Activated CD8-positive, alpha-beta T cell treated with anti-CD3 and anti-CD28 coated beads for 36 hours (primary cell): ENCODE data around the gene NMNAT2. TPM values are rescaled to one million over a fixed set of nuclear protein-coding genes. Genes with fewer than 3 reads are reported as not detected.

Source experiments
- ATAC-seq: fragments of 200-7000 bp; cut with Tn5 transposase; one replicate; pipeline ENCODE4 v1.10.0; 2021; ENCODE audit warnings: mild to moderate bottlenecking, moderate library complexity
- CTCF ChIA-PET: fragments of 350-600 bp; sonication (Branson Sonifier 250); formaldehyde crosslinking; loops from one replicate; lab custom pipeline; 2021; ENCODE audit warnings: antibody characterized with exemption; lab: Charles Lee
- POLR2A ChIA-PET: fragments of 350-600 bp; sonication (Branson Sonifier 250); formaldehyde crosslinking; loops from one replicate; lab custom pipeline; 2021; ENCODE audit warnings: antibody characterized with exemption; lab: Charles Lee
- DNase-seq: peaks from one replicate; pipeline ENCODE4 v3.0.0-alpha.2; 2020
- H3K27ac Mint-ChIP-seq: one replicate; pipeline ENCODE4 v1.8.0; 2021; ENCODE audit warnings: mild to moderate bottlenecking, mixed read lengths
- H3K27me3 Mint-ChIP-seq: one replicate; pipeline ENCODE4 v1.8.0; 2021; ENCODE audit warnings: mixed read lengths
- H3K36me3 Mint-ChIP-seq: one replicate; pipeline ENCODE4 v1.8.0; 2021; ENCODE audit warnings: low read depth, mixed read lengths
- H3K4me1 Mint-ChIP-seq: one replicate; pipeline ENCODE4 v1.8.0; 2021; ENCODE audit warnings: low read depth, mixed read lengths
- H3K4me3 Mint-ChIP-seq: one replicate; pipeline ENCODE4 v1.8.0; 2021; ENCODE audit warnings: mild to moderate bottlenecking, moderate library complexity, mixed read lengths
- H3K9me3 Mint-ChIP-seq: one replicate; pipeline ENCODE4 v1.8.0; 2021; ENCODE audit warnings: mixed read lengths
- intact Hi-C: fragments of 100-400 bp; cut with micrococcal nuclease; formaldehyde crosslinking; loops from one replicate; pipeline ENCODE4 v1.10.0; 2022
- total RNA-seq, 2 experiments: library from RNA; stranded (reverse); gene quantifications; one replicate each; pipeline ENCODE4 v1.2.3, GENCODE V29; 2021
- TF ChIP-seq, protein P1 (sequence below): fragments of 200-600 bp; IDR thresholded peaks from one replicate; pipeline ENCODE4 v1.8.0; 2022; ENCODE audit warnings: antibody characterized with exemption, mild to moderate bottlenecking

The NMNAT2 gene
- total RNA-seq, 2 experiments from 2014 or later, result not detected

DNA sequence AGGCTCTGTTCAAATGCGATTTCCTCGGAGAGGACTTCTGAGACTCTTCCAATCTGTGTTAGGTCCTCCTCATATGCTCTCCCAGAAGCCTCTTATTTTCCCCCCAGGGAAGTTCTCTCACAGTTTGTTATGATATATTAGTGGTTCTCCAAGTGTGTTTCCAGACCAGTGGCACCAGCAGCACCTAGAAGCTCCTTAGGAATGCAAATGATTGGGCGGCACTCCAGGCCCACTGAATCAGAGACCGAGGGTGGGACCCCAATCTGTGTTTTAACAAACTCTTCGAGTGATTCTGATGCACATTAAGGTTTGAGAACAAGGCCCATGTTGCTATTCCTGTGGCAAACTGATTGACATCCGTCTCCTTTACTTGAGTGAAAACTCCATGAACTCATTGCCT, 63.0 kb downstream of the NMNAT2 start:
- CTCF ChIA-PET, result no interaction called here
- POLR2A ChIA-PET, result no interaction called here
- Mint-ChIP-seq H3K4me3 (no peak overlapping the region), H3K4me1 (no peaks in the 10 kb centered on the region), H3K9me3 (no peaks in the 10 kb centered on the region), H3K27me3 (peaks cover 12% of the 10 kb centered on the region), H3K27ac (no peak overlapping the region), H3K36me3 (no peaks in the 10 kb centered on the region)
- DNase-seq, result no peak
- no peak for ATAC-seq
- TF ChIP-seq, protein P1, sequence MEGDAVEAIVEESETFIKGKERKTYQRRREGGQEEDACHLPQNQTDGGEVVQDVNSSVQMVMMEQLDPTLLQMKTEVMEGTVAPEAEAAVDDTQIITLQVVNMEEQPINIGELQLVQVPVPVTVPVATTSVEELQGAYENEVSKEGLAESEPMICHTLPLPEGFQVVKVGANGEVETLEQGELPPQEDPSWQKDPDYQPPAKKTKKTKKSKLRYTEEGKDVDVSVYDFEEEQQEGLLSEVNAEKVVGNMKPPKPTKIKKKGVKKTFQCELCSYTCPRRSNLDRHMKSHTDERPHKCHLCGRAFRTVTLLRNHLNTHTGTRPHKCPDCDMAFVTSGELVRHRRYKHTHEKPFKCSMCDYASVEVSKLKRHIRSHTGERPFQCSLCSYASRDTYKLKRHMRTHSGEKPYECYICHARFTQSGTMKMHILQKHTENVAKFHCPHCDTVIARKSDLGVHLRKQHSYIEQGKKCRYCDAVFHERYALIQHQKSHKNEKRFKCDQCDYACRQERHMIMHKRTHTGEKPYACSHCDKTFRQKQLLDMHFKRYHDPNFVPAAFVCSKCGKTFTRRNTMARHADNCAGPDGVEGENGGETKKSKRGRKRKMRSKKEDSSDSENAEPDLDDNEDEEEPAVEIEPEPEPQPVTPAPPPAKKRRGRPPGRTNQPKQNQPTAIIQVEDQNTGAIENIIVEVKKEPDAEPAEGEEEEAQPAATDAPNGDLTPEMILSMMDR, result no peak
- intact Hi-C loops, result no loop called here

DNA sequence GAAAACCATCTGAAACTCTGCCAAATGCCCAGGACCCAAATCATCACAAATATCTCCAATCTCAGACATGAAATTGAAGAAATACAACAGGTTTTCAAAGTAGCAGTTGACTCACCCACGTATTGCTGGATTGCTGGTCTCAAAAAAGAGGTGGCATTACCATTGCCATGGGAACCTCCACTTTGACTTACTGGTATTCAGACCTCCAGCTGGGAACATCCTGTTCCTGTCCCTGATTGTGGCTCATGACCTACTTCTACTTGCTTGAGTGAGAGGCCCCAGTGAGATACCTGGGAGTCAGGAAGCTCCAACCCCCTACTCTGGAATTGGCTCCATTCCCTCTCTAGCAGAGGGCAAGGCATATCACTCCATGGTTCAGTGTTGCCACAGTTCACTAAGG, 64.6 kb downstream of the NMNAT2 start:
- Mint-ChIP-seq H3K27me3 (peaks cover 9% of the 10 kb centered on the region), H3K4me3 (no peak overlapping the region), H3K36me3 (no peaks in the 10 kb centered on the region), H3K4me1 (no peaks in the 10 kb centered on the region), H3K9me3 (no peaks in the 10 kb centered on the region), H3K27ac (no peak overlapping the region)
- ChIA-PET POLR2A (no interaction called here), CTCF (no interaction called here)
- intact Hi-C loops, result no loop called here
- ATAC-seq, result no peak
- TF ChIP-seq, protein P1, result no peak
- DNase-seq, result no peak

DNA sequence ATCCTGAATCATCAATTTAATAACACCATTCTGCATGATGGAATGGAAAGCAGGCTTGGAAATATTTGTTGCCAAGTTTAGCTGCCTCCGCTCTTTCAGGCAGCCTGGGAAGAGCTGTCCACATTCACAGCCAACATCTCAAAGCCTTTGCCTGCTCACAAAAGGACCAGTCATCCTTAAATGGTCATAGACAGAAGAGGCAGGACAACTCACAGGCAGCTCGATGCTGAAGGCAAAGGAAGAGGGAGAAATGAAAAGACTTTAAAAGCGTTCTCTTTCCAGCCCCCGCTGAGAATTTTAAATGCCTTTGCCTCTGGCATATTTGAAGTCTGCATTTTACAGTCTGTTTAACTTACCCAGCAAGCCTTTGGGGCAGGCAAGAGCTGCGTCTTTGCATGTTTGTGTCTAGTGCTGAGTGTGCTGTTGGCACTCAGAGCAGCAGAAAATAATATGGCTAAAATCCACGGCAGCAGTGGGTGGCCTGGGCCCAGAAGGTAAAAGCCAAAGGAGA, 68.9 kb downstream of the NMNAT2 start:
- H3K4me1 Mint-ChIP-seq, result no peaks in the 10 kb centered on the region
- no peaks in the 10 kb centered on the region for H3K36me3 Mint-ChIP-seq
- ChIA-PET CTCF (no interaction called here), POLR2A (no interaction called here)
- peaks cover 6% of the 10 kb centered on the region for H3K27me3 Mint-ChIP-seq
- DNase-seq, result no peak
- TF ChIP-seq, protein P1, result no peak
- no peak overlapping the region for H3K27ac Mint-ChIP-seq
- no peak for ATAC-seq
- intact Hi-C loops, result no loop called here
- no peak overlapping the region for H3K4me3 Mint-ChIP-seq
- H3K9me3 Mint-ChIP-seq, result no peaks in the 10 kb centered on the region

DNA sequence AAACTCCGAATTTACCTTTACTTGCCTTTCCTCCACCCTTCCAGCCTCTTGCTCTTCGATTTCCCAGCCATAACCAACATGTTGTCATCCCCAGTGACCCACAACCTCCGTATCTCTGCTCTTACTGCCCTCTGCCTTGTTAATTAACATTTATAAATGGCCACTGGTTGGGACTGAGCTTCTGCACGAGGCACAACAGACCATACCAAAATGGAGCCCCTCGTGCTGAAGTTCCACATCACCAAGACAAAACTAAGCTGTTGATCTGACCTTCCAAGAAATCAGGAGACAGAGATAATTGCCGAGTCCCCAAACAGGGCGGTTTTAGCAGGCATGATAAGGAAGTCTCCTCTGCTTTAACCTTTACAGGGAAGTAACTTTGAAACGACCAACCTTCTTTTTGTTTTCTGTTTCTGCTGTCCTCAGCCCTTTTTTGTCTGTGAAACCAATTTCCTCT, 71.9 kb downstream of the NMNAT2 start:
- Mint-ChIP-seq H3K27ac (no peak overlapping the region), H3K4me3 (no peak overlapping the region), H3K36me3 (no peaks in the 10 kb centered on the region), H3K4me1 (no peaks in the 10 kb centered on the region), H3K9me3 (no peaks in the 10 kb centered on the region), H3K27me3 (peaks cover 6% of the 10 kb centered on the region)
- ChIA-PET POLR2A (no interaction called here), CTCF (no interaction called here)
- TF ChIP-seq, protein P1, result no peak
- intact Hi-C loops, result no loop called here
- no peak for ATAC-seq
- DNase-seq, result no peak

DNA sequence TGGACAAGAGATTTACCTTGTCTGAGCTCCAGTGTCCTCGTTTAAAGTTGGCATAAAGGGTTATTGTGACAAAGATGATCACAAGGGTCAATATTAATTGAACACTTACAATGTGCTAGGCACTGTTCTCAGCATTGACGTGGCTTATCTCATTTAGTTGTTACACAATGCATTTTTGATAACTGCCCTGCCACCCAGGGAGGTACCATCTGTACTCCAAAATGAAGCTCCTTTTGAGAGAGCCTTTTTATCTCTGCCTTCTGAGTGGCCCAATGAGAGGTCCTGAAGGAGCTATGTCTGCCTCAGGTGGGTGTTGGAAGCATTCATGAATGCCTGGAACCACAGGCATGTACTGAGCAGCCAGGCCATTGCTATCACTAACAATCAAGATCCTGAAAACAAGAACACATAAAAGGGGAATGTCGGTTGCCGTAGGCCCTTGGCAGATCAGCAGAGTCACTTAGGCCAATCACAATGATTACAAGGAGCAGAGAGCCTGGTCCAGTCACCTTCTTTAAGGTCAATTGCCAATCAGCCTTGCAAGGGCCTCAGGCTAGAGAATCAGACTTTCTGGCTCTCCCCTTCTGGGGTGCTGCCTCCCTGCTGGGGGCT, 78.5 kb downstream of the NMNAT2 start:
- no peaks in the 10 kb centered on the region for H3K36me3 Mint-ChIP-seq
- ATAC-seq, result no peak
- intact Hi-C loops, result no loop called here

More for the DNA sequence above, 78.5 kb downstream of the NMNAT2 start:
- no peak for DNase-seq
- no peaks in the 10 kb centered on the region for H3K4me1 Mint-ChIP-seq
- CTCF ChIA-PET, result no interaction called here
- H3K9me3 Mint-ChIP-seq, result no peaks in the 10 kb centered on the region
- no peak overlapping the region for H3K4me3 Mint-ChIP-seq
- peaks cover 7% of the 10 kb centered on the region for H3K27me3 Mint-ChIP-seq
- TF ChIP-seq, protein P1, result no peak
- no peak overlapping the region for H3K27ac Mint-ChIP-seq
- POLR2A ChIA-PET, result no interaction called here
